ENCODE measurements around the gene SP3.
A peak's percentile ranks its signal among the peaks of the same experiment; 100 is the strongest.

The SP3 gene

DNA sequence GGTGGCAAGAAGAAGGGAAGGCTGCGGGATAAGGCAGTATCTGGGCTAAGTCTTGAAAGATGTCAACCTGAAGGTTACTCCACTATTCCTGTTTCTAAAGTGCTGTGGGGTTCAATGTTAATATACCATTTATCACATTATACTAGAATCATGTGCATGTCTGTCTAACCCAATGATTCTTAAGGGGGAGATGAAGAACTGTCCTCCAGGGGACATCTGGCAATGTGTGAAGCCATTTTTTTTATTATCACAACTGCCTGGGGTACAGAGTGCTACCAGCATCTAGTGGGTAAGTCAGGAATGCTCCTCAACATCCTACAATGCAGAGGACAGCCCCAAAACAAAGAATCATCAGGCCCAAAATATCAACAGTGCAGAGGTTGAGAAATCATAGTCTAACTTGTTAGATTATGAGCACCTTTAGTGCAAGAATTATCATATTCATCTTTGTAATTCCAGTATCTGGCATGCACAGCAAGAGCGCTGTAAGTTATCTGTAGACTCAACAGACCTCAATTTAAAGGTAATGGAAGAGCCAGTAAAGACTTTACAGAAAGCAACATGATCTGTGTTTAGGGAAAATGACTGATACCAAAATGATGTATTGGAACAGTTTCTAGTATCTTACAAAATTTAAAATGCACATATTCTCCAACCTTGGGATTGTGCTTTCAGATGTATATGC, 26.3 kb downstream of the SP3 start:
- no peak for DNase-seq (ENCODE audit: low read depth)
- TF ChIP-seq, protein P1, sequence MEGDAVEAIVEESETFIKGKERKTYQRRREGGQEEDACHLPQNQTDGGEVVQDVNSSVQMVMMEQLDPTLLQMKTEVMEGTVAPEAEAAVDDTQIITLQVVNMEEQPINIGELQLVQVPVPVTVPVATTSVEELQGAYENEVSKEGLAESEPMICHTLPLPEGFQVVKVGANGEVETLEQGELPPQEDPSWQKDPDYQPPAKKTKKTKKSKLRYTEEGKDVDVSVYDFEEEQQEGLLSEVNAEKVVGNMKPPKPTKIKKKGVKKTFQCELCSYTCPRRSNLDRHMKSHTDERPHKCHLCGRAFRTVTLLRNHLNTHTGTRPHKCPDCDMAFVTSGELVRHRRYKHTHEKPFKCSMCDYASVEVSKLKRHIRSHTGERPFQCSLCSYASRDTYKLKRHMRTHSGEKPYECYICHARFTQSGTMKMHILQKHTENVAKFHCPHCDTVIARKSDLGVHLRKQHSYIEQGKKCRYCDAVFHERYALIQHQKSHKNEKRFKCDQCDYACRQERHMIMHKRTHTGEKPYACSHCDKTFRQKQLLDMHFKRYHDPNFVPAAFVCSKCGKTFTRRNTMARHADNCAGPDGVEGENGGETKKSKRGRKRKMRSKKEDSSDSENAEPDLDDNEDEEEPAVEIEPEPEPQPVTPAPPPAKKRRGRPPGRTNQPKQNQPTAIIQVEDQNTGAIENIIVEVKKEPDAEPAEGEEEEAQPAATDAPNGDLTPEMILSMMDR (conservative IDR thresholded peaks at IDR 0.05; ENCODE audit: low read depth, low read length) = no peak
- no peak overlapping the region for H3K4me3 ChIP-seq (ENCODE audit: low read depth, low read length)

- no peak for DNase-seq (ENCODE audit: low read depth)
- TF ChIP-seq, protein P1 (conservative IDR thresholded peaks at IDR 0.05; ENCODE audit: low read depth, low read length) = no peak
- H3K4me3 ChIP-seq (ENCODE audit: low read depth, low read length) = no peak overlapping the region
These were observed 29.9 kb downstream of the SP3 start for GRCh38 chr2:173935305-173935704.

DNA sequence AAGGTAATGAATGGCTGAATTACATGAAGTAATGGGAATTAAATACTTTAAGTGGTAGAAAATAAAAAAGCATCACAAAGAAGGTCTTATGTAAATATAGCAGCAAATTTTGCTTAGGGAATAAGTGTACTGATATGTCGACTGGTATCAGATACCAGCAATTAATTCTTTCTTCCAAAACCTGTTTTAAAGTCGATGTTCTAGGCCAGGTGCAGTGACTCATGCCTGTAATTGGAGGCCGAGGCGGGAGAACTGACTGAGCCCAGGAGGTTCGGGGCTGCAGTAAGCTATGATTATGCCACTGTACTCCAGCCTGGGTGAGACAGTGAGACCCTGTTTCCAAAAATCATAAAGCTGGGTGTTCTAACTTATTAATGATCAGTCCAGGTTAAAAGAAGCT, 30.3 kb downstream of the SP3 start:
- TF ChIP-seq, protein P1 (conservative IDR thresholded peaks at IDR 0.05; ENCODE audit: low read depth, low read length) = no peak
- H3K4me3 ChIP-seq (ENCODE audit: low read depth, low read length) = no peak overlapping the region
- no peak for DNase-seq (ENCODE audit: low read depth)

- H3K4me3 ChIP-seq (ENCODE audit: low read depth, low read length) = no peak overlapping the region
- DNase-seq (ENCODE audit: low read depth) = no peak
- TF ChIP-seq, protein P1 (conservative IDR thresholded peaks at IDR 0.05; ENCODE audit: low read depth, low read length) = no peak
These were observed 33.4 kb downstream of the SP3 start for GRCh38 chr2:173931751-173932150.

GRCh38 chr2:173929441-173929840, 35.7 kb downstream of the SP3 start:
- H3K4me3 ChIP-seq (ENCODE audit: low read depth, low read length) = no peak overlapping the region
- DNase-seq (ENCODE audit: low read depth) = peak; percentile 75
- TF ChIP-seq, protein P1 (conservative IDR thresholded peaks at IDR 0.05; ENCODE audit: low read depth, low read length) = no peak

DNA sequence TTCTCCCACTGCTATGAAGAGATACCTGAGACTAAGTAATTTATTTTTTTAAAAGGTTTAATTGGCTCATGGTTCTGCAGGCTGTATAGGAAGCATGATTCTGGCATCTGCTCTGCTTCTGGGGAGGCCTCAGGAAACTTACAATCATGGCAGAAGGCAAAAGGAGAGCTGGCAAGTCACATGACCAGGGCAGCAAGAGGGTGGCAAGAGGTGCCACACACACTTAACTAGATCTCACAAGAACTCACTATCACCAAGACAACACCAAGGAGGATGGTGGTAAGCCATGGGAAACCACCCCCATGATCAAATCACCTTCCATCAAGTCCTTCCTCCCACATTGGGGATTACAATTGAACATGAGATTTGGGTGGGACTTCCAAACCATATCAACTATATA, 38.3 kb downstream of the SP3 start:
- no peak for DNase-seq (ENCODE audit: low read depth)
- no peak overlapping the region for H3K4me3 ChIP-seq (ENCODE audit: low read depth, low read length)
- TF ChIP-seq, protein P1 (conservative IDR thresholded peaks at IDR 0.05; ENCODE audit: low read depth, low read length) = no peak

GRCh38 chr2:173924285-173924684, 40.9 kb downstream of the SP3 start:
- no peak overlapping the region for H3K4me3 ChIP-seq (ENCODE audit: low read depth, low read length)
- TF ChIP-seq, protein P1 (conservative IDR thresholded peaks at IDR 0.05; ENCODE audit: low read depth, low read length) = no peak
- no peak for DNase-seq (ENCODE audit: low read depth)
